ENCODE measurements around the gene AQR. TPM values are rescaled to one million over a fixed set of nuclear protein-coding genes. Genes with fewer than 3 reads are reported as not detected.

AQR gene
- total and polyA plus RNA-seq, 2 experiments from 2014 or later: 42.3 to 67.3 TPM

- H3K9me3 Mint-ChIP-seq: peaks cover 24% of the 10 kb centered on the region
- Histone ChIP-seq H3K27ac (ENCODE audit: low read depth) (no peak overlapping the region), H3K4me3 (no peak overlapping the region), H3K27me3 (ENCODE audit: insufficient read depth) (no peaks in the 10 kb centered on the region), H3K9me2 (ENCODE audit: insufficient read depth) (no peaks in the 10 kb centered on the region), H4K20me1 (replicated peaks; ENCODE audit: insufficient read depth) (no peaks in the 10 kb centered on the region; the same call in 1 of the 2 replicates), H3K4me2 (no peak overlapping the region), H3F3A (replicated peaks; ENCODE audit: low read depth) (no peaks in the 10 kb centered on the region), H3K79me2 (replicated peaks; ENCODE audit: insufficient read depth) (no peaks in the 10 kb centered on the region), H3K36me3 (ENCODE audit: insufficient read depth) (peaks cover 25% of the 10 kb centered on the region), H3K4me1 (ENCODE audit: insufficient read depth) (no peaks in the 10 kb centered on the region), H2AFZ (no peak overlapping the region)
- H3K36me3 Mint-ChIP-seq (ENCODE audit: low read depth): peaks cover 66% of the 10 kb centered on the region
- H3K27ac Mint-ChIP-seq: no peak overlapping the region
- ATAC-seq (no peak), DNase-seq (ENCODE audit: low spot score) (no peak)
- no peaks in the 10 kb centered on the region for H3K27me3 Mint-ChIP-seq (ENCODE audit: insufficient read depth, low read depth, poor library complexity)
- no peak overlapping the region for H3K4me3 Mint-ChIP-seq
- TF ChIP-seq ETS1 (IDR thresholded peaks at IDR 0.05) (no peak), EZH2 (IDR thresholded peaks at IDR 0.05; ENCODE audit: low read depth, unreplicated experiment) (no peak), POLR2AphosphoS5 (IDR thresholded peaks at IDR 0.05; ENCODE audit: low read depth) (no peak), NANOG (IDR thresholded peaks at IDR 0.05; ENCODE audit: borderline replicate concordance) (no peak), CREB1 (CRISPR knock-in tag; IDR thresholded peaks at IDR 0.05; ENCODE audit: low read depth) (no peak), CTCF (conservative IDR thresholded peaks at IDR 0.05; ENCODE audit: low read depth in 2 of 2) (no peak), EZH2phosphoT487 (IDR thresholded peaks at IDR 0.05; ENCODE audit: unreplicated experiment) (no peak), ZNF331 (CRISPR knock-in tag; IDR thresholded peaks at IDR 0.05; ENCODE audit: low read depth) (no peak), ZNF114 (CRISPR knock-in tag; IDR thresholded peaks at IDR 0.05) (no peak), STAT1 (IDR thresholded peaks at IDR 0.05; ENCODE audit: unreplicated experiment) (no peak), ZNF462 (CRISPR knock-in tag; IDR thresholded peaks at IDR 0.05) (no peak), REST (IDR thresholded peaks at IDR 0.05; ENCODE audit: unreplicated experiment) (no peak)
- no peaks in the 10 kb centered on the region; the same call in 2 of the 3 replicates for H3K4me1 Mint-ChIP-seq
Measured at GRCh38 chr15:34889476-34889875, 80.1 kb downstream of the AQR start.

Measured in GM23338 (cell line).